GM12878 (cell line): Measurements from ENCODE around the gene HJV. TPM values are rescaled to one million over a fixed set of nuclear protein-coding genes. Genes with fewer than 3 reads are reported as not detected.
A peak's percentile ranks its signal among the peaks of the same experiment; 100 is the strongest.

Experiments
- ATAC-seq: fragments of 200-7000 bp; cut with Tn5 transposase; 3 replicates; pipeline ENCODE4 v1.9.1; 2020; ENCODE audit warnings: mild to moderate bottlenecking, moderate library complexity
- BruUV-seq: library from RNA; stranded (reverse); fragments of 400-500 nt; replicated peaks from 2 replicates; lab custom pipeline; 2021; lab: Mats Ljungman, UMichigan
- CTCF ChIA-PET: fragments of 300-600 bp; sonication (Branson Sonifier 250); formaldehyde crosslinking; extraction: SDS; loops from one replicate; lab custom pipeline; 2021; ENCODE audit warnings: inconsistent platforms; lab: Yijun Ruan, JAX
- POLR2A ChIA-PET: fragments of 350-600 bp; formaldehyde crosslinking; extraction: SDS; loops from one replicate; lab custom pipeline; 2021; ENCODE audit warnings: inconsistent platforms; lab: Charles Lee
- RAD21 ChIA-PET: fragments of 300-600 bp; sonication (Branson Sonifier 250); formaldehyde crosslinking; loops from one replicate; lab custom pipeline; 2023; ENCODE audit warnings: antibody characterized with exemption; ENCODE audit not compliant: unreplicated experiment; lab: Charles Lee
- SMC1A ChIA-PET: fragments of 300-600 bp; sonication (Branson Sonifier 250); formaldehyde crosslinking; loops from one replicate; lab custom pipeline; 2023; ENCODE audit not compliant: unreplicated experiment, uncharacterized antibody; lab: Charles Lee
- DNase-seq: peaks from one replicate; pipeline ENCODE4 v3.0.0-alpha.2; 2011; ENCODE audit warnings: low read depth, low spot score
- FAIRE-seq: peaks from 3 replicates; lab custom pipeline; 2011; peaks lifted over from hg19 to GRCh38; lab: Jason Lieb, UNC
- H2AFZ ChIP-seq: 2 replicates; pipeline ENCODE4 v1.6.0; 2011; ENCODE audit warnings: low read depth, low read length, control low read depth; ENCODE audit not compliant: control insufficient read depth
- H3K27ac ChIP-seq: 2 replicates; pipeline ENCODE4 v1.5.1; 2011; ENCODE audit warnings: control low read depth; ENCODE audit not compliant: control insufficient read depth, insufficient read depth
- H3K27me3 ChIP-seq, 2 experiments: replicated peaks in 1 of 2; 2 replicates each; pipeline versions ENCODE4 v1.6.0 to v1.6.1; 2011; ENCODE audit warnings: low read length in 1 of 2; ENCODE audit not compliant: control insufficient read depth in 2 of 2, insufficient read depth in 2 of 2
- H3K36me3 ChIP-seq, 2 experiments: 2 replicates each; pipeline ENCODE4 v1.5.1; 2011; ENCODE audit warnings: low read length in 1 of 2; ENCODE audit not compliant: control insufficient read depth in 2 of 2, insufficient read depth in 2 of 2
- H3K4me1 ChIP-seq: 2 replicates; pipeline ENCODE4 v1.6.1; 2011; ENCODE audit warnings: mild to moderate bottlenecking, low read length, moderate library complexity, mixed read lengths; ENCODE audit not compliant: control insufficient read depth, insufficient read depth
- H3K4me2 ChIP-seq: 2 replicates; pipeline ENCODE4 v1.6.0; 2011; ENCODE audit warnings: control low read depth; ENCODE audit not compliant: control insufficient read depth, insufficient read depth
- H3K4me3 ChIP-seq: fragments of 200-600 bp; sonication (generic); 2 replicates; pipeline ENCODE4 v1.5.1; 2016
- H3K79me2 ChIP-seq: 2 replicates; pipeline ENCODE4 v1.6.0; 2011; ENCODE audit warnings: low read length; ENCODE audit not compliant: control insufficient read depth, insufficient read depth
- H3K9ac ChIP-seq: 2 replicates; pipeline ENCODE4 v1.8.0; 2011; ENCODE audit warnings: low read length, control low read depth, mixed read lengths; ENCODE audit not compliant: control insufficient read depth, insufficient read depth
- H3K9me3 ChIP-seq: replicated peaks from 3 replicates; pipeline ENCODE4 v1.5.1; 2011; ENCODE audit warnings: mild to moderate bottlenecking, low read length; ENCODE audit not compliant: control insufficient read depth, insufficient read depth
- H4K20me1 ChIP-seq: 2 replicates; pipeline ENCODE4 v1.6.0; 2011; ENCODE audit not compliant: control insufficient read depth, insufficient read depth
- BHLHE40 ChIP-seq, 2 experiments: fragments of 450-650 bp in 1 of 2; IDR thresholded peaks; 2 replicates each; pipeline ENCODE4 v1.6.1; 2011 to 2017; ENCODE audit warnings: low read depth in 2 of 2, borderline replicate concordance in 1 of 2, improper control_type of control experiment in 1 of 2, low read length in 1 of 2, mild to moderate bottlenecking in 1 of 2
- IKZF1 ChIP-seq: fragments of 450-650 bp; conservative IDR thresholded peaks from 2 replicates; pipeline ENCODE4 v1.6.1; 2017; ENCODE audit warnings: antibody characterized with exemption, mild to moderate bottlenecking
- MEF2A ChIP-seq: IDR thresholded peaks from 2 replicates; pipeline ENCODE4 v1.6.1; 2011; ENCODE audit warnings: low read depth, mild to moderate bottlenecking, low read length, moderate library complexity; ENCODE audit not compliant: insufficient read depth
- WRNIP1 ChIP-seq: IDR thresholded peaks from 2 replicates; pipeline ENCODE4 v1.6.1; 2011; ENCODE audit warnings: low read depth, low read length, improper control_type of control experiment, borderline replicate concordance
- WGBS: methylation state at CpG from one replicate; pipeline ENCODE4 v1.1.6; 2016; ENCODE audit warnings: low lambda C conversion rate; ENCODE audit not compliant: insufficient replicate concordance, insufficient coverage; ENCODE audit errors: missing lambda C conversion rate; 5-methylcytosine and 5-hydroxymethylcytosine counted together
- in situ Hi-C: fragments of 300-500 bp; cut with MboI; formaldehyde crosslinking; loops from 9 replicates; pipeline ENCODE4 v1.14.3; 2018; ENCODE audit warnings: mixed read lengths
- intact Hi-C: fragments of 100-400 bp; cut with micrococcal nuclease; formaldehyde crosslinking; loops from one replicate; pipeline ENCODE4 v1.14.2; 2022; ENCODE audit not compliant: unreplicated experiment
- polyA plus RNA-seq, 11 experiments: library from polyadenylated mRNA; depleted of rRNA in 4 of 11; unstranded in 6 of 11; stranded (reverse) in 5 of 11; fragments of >200 nt; fragmentation: Nextera tagmentation in 4 of 11; fragmentation: Illumina TruSeq in 1 of 11; extraction: Ambion mirVana in 4 of 11; extraction: Trizol in 1 of 11; gene quantifications; 1 replicate in 1 of 11; 2 replicates in 10 of 11; pipeline versions ENCODE4 v1.2.1 to v1.2.3, GENCODE V29; 2011 to 2016; ENCODE audit warnings: inconsistent platforms in 2 of 11, missing spikeins in 2 of 11, low read depth in 1 of 11
- total RNA-seq, 4 experiments: library from RNA; depleted of rRNA in 3 of 4; stranded (reverse); fragments of >200 nt in 3 of 4; fragmentation: Illumina TruSeq in 1 of 4; extraction: Trizol in 1 of 4; gene quantifications; 2 replicates each; pipeline versions ENCODE4 v1.2.1 to v1.2.3, GENCODE V29; 2013 to 2021
- TF ChIP-seq, protein P1 (sequence below): fragments of 450-650 bp; IDR thresholded peaks from 2 replicates; pipeline ENCODE4 v1.6.1; 2016; ENCODE audit warnings: mild to moderate bottlenecking

Gene HJV
- total and polyA plus RNA-seq, 10 of the 15 experiments (the other 5 are each of a cell fraction or from before 2014, with no cell fraction given) = not detected

DNA sequence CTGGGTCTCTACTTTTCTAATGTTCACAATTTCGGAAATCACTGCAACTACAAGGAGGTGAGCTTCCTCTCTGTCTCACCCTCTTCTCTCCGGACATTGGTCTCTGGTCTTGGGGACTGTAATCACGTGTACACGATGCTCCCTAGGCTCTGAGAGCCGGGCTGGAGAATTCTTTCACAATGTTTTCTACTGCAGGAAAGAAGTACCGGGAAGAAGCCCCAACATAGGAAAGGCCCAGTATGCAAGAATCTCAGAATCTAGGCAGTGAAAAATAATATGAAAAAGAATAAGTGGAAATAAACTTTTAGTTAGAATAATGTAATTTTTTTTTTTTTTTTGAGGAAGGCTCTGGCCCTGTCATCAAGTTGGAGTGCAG is 13.5 kb upstream of the HJV start:
- H3K4me1 ChIP-seq = no peaks in the 10 kb centered on the region; the same call in 1 of the 2 replicates
- H2AFZ ChIP-seq = peak overlapping the region; percentile 20
- BruUV-seq = no TSS peak
- ATAC-seq (no peak), FAIRE-seq (no peak), DNase-seq (no peak)
- no peaks in the 10 kb centered on the region for H3K27me3 ChIP-seq
- no peaks in the 10 kb centered on the region for H3K36me3 ChIP-seq
- 26% methylated on average over 6 of the region's 6 CpGs for WGBS
- TF ChIP-seq WRNIP1 = 0 out of 2 replicates have a peak, but pooled peaks have one; percentile 45
- TF ChIP-seq, protein P1, sequence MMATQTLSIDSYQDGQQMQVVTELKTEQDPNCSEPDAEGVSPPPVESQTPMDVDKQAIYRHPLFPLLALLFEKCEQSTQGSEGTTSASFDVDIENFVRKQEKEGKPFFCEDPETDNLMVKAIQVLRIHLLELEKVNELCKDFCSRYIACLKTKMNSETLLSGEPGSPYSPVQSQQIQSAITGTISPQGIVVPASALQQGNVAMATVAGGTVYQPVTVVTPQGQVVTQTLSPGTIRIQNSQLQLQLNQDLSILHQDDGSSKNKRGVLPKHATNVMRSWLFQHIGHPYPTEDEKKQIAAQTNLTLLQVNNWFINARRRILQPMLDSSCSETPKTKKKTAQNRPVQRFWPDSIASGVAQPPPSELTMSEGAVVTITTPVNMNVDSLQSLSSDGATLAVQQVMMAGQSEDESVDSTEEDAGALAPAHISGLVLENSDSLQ = no peak
- 0 out of 4 replicates have a peak, but pooled peaks of 1 of the 2 experiments have one; percentile 8 for TF ChIP-seq BHLHE40 (IDR thresholded peaks at IDR 0.05; ENCODE audit: borderline replicate concordance in 1 of 2, low read depth in 2 of 2, low read length in 1 of 2)
- no peak for TF ChIP-seq IKZF1
- 0 out of 2 replicates have a peak, but pooled peaks have one; percentile 1 for TF ChIP-seq MEF2A
- POLR2A ChIA-PET = interaction anchor here (0.7 to 3.1 kb wide), 4 partner anchors 54 to 1484 kb away, joined by 3 to 11 read pairs (median 3); no protein-coding TSS in a partner anchor
- H3K4me2 ChIP-seq = peak overlapping the region; percentile 80
- H3K79me2 ChIP-seq = no peaks in the 10 kb centered on the region
- H3K9ac ChIP-seq = 0 out of 2 replicates have a peak overlapping the region, but pooled peaks have one; percentile 15
- H3K4me3 ChIP-seq = peak overlapping the region; percentile 54; the same call in 1 of the 2 replicates
- H3K9me3 ChIP-seq = no peaks in the 10 kb centered on the region
- CTCF ChIA-PET = interaction anchor here (0.8 to 9.5 kb wide), 10 partner anchors 13 to 108 kb away, joined by 3 to 70 read pairs (median 5); partner anchors contain the start of genes LIX1L and RBM8A
- H4K20me1 ChIP-seq = no peaks in the 10 kb centered on the region
- SMC1A ChIA-PET = interaction anchor here (0.9 to 6.6 kb wide), 6 partner anchors 9 to 71 kb away, joined by 3 to 60 read pairs (median 5); partner anchors contain the start of genes ANKRD34A and POLR3GL
- RAD21 ChIA-PET = interaction anchor here (0.9 to 4.9 kb wide), 7 partner anchors 10 to 177 kb away, joined by 3 to 33 read pairs (median 4); partner anchors contain the start of genes ANKRD34A and POLR3GL
- in situ Hi-C loops = no loop called here
- intact Hi-C loops = loop anchor here (5.0 kb wide), 1 partner anchor 73 kb away; the partner anchor contains the start of genes ANKRD34A and POLR3GL
- H3K27ac ChIP-seq = no peak overlapping the region
